Uterus (tissue), 4 donors: Measurements from ENCODE around the gene SGCB. TPM values are rescaled to one million over a fixed set of nuclear protein-coding genes. Genes with fewer than 3 reads are reported as not detected.

Experiments
- DNase-seq, 2 donors: peaks; one replicate each; pipeline ENCODE4 v3.0.0-alpha.2; 2019 to 2020
- H3K27ac ChIP-seq, 2 donors: fragments of 200-600 bp; sonication (generic); 1 replicate in 1 of 2; 2 replicates in 1 of 2; pipeline ENCODE4 v1.5.1; 2016 to 2018
- H3K27me3 ChIP-seq, 2 donors: fragments of 200-600 bp; sonication (generic); one replicate each; pipeline ENCODE4 v1.5.1; 2018 to 2019; ENCODE audit warnings: control low read depth in 1 of 2
- H3K36me3 ChIP-seq, 2 donors: fragments of 200-600 bp; sonication (generic); one replicate each; pipeline ENCODE4 v1.5.1; 2019; ENCODE audit warnings: control low read depth in 1 of 2
- H3K4me1 ChIP-seq, 2 donors: fragments of 200-600 bp; sonication (generic); one replicate each; pipeline ENCODE4 v1.5.1; 2018 to 2019; ENCODE audit warnings: control low read depth in 1 of 2
- H3K4me3 ChIP-seq, 2 donors: fragments of 200-600 bp; sonication (generic); 1 replicate in 1 of 2; 2 replicates in 1 of 2; pipeline ENCODE4 v1.5.1; 2018 to 2019; ENCODE audit warnings: mild to moderate bottlenecking in 1 of 2
- H3K9me3 ChIP-seq, 2 donors: fragments of 200-600 bp; sonication (generic); one replicate each; pipeline ENCODE4 v1.5.1; 2019; ENCODE audit warnings: control low read depth in 1 of 2
- CTCF ChIP-seq, 4 experiments: fragments of 200-600 bp in 2 of 4; fragments of 450-650 bp in 2 of 4; sonication (generic) in 2 of 4; IDR thresholded peaks; one replicate each; pipeline ENCODE4 v1.5.1; 2016 to 2019; ENCODE audit warnings: antibody characterized with exemption in 4 of 4, mild to moderate bottlenecking in 2 of 4, moderate library complexity in 1 of 4
- POLR2A ChIP-seq, 2 donors: fragments of 450-650 bp; IDR thresholded peaks; one replicate each; pipeline ENCODE4 v1.6.1; 2016; ENCODE audit warnings: antibody characterized with exemption in 2 of 2, mild to moderate bottlenecking in 1 of 2, moderate library complexity in 1 of 2
- intact Hi-C: fragments of 100-400 bp; cut with DNase I; formaldehyde crosslinking; loops from one replicate; pipeline ENCODE4 v1.15.1; 2023; ENCODE audit warnings: low total_unique reads
- total RNA-seq, 4 donors: library from RNA; depleted of rRNA in 3 of 4; stranded (reverse); fragments of >200 nt in 3 of 4; gene quantifications; one replicate each; pipeline versions ENCODE4 v1.1.0 to v1.2.4, GENCODE V29; 2014 to 2023
- donor health status: DM: yes; HTN: yes; CAD: no.

The SGCB gene
- total RNA-seq, 4 donors from 2014 or later = 21.5 to 61.6 (median 44.6) TPM

GRCh38 chr4:52004414-52004813 lies 33.7 kb downstream of the SGCB start:
- Histone ChIP-seq H3K36me3 (no peaks in the 10 kb centered on the region), H3K4me3 (no peak overlapping the region), H3K27me3 (no peaks in the 10 kb centered on the region), H3K4me1 (no peaks in the 10 kb centered on the region), H3K9me3 (no peaks in the 10 kb centered on the region), H3K27ac (no peak overlapping the region)
- no peak for TF ChIP-seq POLR2A (IDR thresholded peaks at IDR 0.05)
- no peak for TF ChIP-seq CTCF (IDR thresholded peaks at IDR 0.05)
- intact Hi-C loops = no loop called here
- DNase-seq = no peak

GRCh38 chr4:52001616-52002015 lies 36.5 kb downstream of the SGCB start:
- Histone ChIP-seq H3K27me3 (no peaks in the 10 kb centered on the region), H3K4me1 (no peaks in the 10 kb centered on the region), H3K27ac (no peak overlapping the region), H3K9me3 (no peaks in the 10 kb centered on the region), H3K36me3 (no peaks in the 10 kb centered on the region), H3K4me3 (no peak overlapping the region)
- no peak for DNase-seq
- TF ChIP-seq CTCF (IDR thresholded peaks at IDR 0.05) = no peak
- TF ChIP-seq POLR2A (IDR thresholded peaks at IDR 0.05) = no peak
- intact Hi-C loops = no loop called here

GRCh38 chr4:51999250-51999649 lies 38.8 kb downstream of the SGCB start:
- no peaks in the 10 kb centered on the region for H3K4me1 ChIP-seq
- no peaks in the 10 kb centered on the region for H3K9me3 ChIP-seq
- no peaks in the 10 kb centered on the region for H3K27me3 ChIP-seq
- no peak overlapping the region for H3K4me3 ChIP-seq
- intact Hi-C loops = no loop called here
- H3K27ac ChIP-seq = no peak overlapping the region
- no peak for TF ChIP-seq POLR2A (IDR thresholded peaks at IDR 0.05)
- TF ChIP-seq CTCF (IDR thresholded peaks at IDR 0.05) = no peak
- DNase-seq = no peak
- no peaks in the 10 kb centered on the region for H3K36me3 ChIP-seq

GRCh38 chr4:51998837-51999236 lies 39.3 kb downstream of the SGCB start:
- no peaks in the 10 kb centered on the region for H3K36me3 ChIP-seq
- H3K4me3 ChIP-seq = no peak overlapping the region
- no peaks in the 10 kb centered on the region for H3K9me3 ChIP-seq
- H3K27me3 ChIP-seq = no peaks in the 10 kb centered on the region
- DNase-seq = no peak
- TF ChIP-seq POLR2A (IDR thresholded peaks at IDR 0.05) (no peak), CTCF (IDR thresholded peaks at IDR 0.05) (no peak)
- no peaks in the 10 kb centered on the region for H3K4me1 ChIP-seq
- intact Hi-C loops = no loop called here
- no peak overlapping the region for H3K27ac ChIP-seq

- Histone ChIP-seq H3K36me3 (no peaks in the 10 kb centered on the region), H3K27ac (no peak overlapping the region), H3K4me1 (no peaks in the 10 kb centered on the region), H3K9me3 (no peaks in the 10 kb centered on the region), H3K27me3 (no peaks in the 10 kb centered on the region), H3K4me3 (no peak overlapping the region)
- intact Hi-C loops = no loop called here
- no peak for DNase-seq
- TF ChIP-seq CTCF (IDR thresholded peaks at IDR 0.05) (no peak), POLR2A (IDR thresholded peaks at IDR 0.05) (no peak)
Measured at GRCh38 chr4:51997647-51998046, 40.5 kb downstream of the SGCB start.
